Activated CD4-positive, alpha-beta T cell treated with anti-CD3 and anti-CD28 coated beads, Interleukin-2, Interleukin-6, amounts not matched to agents 100 ng/mL and 50 ng/mL, durations not matched to agents 16 hours and 8 hours (primary cell): ENCODE results near the gene ZNF70.

Source experiments
- DNase-seq: peaks from one replicate; pipeline ENCODE4 v3.0.0-alpha.2; 2020

The ZNF70 gene

DNA sequence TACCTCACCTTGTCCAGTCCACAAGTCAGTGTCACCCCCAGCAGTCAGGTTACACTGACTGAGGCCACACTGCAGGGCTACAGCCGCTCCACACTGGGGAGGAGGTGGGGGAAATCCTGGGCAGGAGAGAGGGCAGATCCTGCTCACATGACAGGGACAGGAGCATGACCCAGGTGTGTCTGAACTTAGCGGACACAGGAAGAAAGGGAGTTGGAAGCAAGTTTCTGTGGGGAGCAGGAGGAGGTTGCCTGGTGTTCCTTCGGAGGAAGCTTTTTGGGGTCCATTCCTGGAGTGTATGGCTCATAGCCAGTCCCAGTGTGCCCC, 27.6 kb upstream of the ZNF70 start:
- no peak for DNase-seq

DNA sequence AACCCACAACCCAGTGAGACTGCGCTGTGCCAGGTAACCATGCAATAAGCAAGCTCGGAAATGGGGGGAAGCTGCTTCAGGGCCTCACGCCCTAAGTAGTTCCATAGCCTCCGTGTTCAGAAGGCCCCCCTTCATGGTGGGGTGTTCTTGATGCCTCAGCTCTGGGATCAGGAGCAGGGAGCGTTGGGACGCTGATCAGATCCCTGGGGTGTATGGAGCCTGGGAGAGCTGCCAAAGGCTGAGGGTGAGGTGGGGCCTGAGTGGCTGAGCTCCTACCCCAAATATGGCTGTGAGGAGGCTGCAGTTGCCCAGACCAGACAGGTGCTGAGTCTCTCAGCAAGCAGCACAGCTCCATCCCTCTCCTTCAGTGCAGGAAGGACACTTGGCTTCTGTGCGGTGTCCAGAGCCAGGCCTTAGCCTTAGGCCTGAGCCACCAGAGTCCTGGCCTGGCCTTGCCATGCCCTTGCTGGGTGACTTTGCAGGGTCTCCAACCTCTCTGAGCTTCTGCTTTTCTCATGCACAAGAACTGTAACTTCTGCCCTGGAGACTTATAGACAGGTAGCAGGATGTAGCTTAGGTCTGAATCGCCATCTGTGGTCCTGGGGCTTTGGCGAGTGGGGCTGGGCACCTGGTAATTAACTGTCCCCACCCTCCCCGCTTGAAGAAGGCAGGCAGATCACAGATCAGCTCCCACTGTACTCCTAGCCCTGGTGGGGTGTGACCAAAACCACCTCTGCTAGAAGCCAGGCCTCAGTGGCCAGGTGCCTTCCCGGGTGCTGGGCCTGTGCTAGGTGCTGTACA, 27.1 kb upstream of the ZNF70 start:
- no peak for DNase-seq

DNA sequence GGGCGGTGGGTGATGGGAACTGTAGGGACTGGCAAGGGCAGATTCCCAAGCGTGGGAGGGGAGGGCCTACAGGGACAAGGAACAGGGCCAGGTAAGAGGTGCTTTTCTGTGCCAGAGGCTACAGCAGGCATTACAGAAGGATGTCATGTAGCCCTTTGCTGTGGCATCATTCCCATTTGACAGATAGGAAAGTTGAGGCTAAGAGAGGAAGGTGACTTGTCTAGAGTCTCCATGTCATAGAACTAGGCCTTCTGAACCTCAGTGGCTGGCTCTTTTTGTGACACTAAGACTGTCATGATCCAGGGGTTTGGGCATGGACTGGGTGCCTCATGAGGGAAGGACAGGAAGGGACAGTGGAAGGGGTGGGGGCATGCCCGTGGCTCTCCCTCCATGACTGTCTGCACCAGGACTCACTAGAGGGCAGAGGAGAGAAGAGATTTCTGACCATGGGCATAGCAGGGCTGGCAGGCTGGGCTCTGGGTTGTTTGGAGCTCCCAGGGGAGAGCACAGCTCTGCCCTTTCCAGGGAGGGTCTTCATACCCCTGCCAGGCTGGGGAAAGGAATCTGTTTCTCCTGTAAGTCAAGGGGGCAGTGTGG, 25.0 kb upstream of the ZNF70 start:
- no peak for DNase-seq

DNA sequence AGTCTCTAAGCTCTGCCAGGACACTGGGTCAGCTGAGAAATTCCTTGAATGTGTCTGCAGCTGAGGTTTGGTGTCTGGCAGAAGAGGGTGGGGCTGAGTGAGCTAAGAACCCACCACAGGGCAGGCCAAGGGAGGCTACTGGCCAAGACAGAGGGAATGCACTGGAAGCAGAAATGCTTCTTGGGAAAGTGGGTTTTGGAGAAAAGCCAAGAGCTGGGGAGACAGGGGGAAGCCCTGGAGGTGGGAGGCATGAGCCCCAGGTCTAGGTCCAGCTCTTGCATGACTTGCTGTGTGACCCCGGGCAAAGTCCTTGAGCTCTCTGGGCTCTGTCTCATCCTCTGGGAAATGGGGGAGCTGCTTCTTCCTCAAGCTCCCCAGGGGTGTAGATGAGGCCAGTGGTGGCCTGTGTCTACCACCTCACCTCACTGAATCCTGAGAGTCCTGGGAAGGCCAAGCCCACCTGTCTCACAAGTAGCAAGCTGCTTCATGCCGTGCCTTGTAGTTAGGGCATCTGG, 24.1 kb upstream of the ZNF70 start:
- DNase-seq: no peak

- no peak for DNase-seq
These were observed 23.4 kb upstream of the ZNF70 start for GRCh38 chr22:23774114-23774921.

- no peak for DNase-seq
These were observed 22.7 kb upstream of the ZNF70 start for GRCh38 chr22:23773483-23774113.

GRCh38 chr22:23772649-23773473, 21.9 kb upstream of the ZNF70 start, which contains the start of gene MMP11:
MMP11 (plus strand) TSS chr22:23772849; CDS start chr22:23772871, 22 bp downstream.
- DNase-seq: peak; percentile 45

GRCh38 chr22:23772315-23772648, 21.4 kb upstream of the ZNF70 start:
- DNase-seq: no peak

DNA sequence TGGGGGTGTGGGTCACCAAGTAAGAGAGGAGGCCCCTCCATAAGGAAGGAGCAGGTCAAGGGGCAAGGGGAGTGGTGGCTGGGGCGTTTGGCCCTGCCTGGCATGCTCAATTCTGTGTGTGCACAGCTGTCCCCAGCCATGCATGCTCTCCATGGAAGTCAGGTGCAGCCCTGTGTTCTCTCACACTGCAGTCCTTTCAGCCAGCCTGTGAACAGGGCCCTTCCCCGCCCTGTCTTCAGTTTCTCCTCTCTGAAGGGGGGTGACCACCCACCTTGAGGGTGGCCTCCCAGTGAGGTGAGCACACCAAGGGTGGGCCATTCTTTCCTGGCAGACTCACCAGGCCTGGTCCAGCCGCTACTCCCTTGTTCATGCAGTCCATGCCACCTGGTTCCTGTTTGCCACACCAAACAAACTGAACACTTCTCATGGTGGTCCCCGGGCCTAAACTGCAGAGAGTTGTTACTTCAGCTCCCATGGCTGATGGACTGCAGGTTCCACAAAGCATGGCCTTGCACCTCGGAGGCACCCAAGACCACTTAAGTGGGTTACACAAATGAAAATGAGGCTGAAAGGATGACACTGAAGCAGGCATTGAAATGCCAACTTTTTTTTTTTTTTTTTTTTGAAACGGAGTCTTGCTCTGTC, 18.5 kb upstream of the ZNF70 start:
- DNase-seq: no peak

GRCh38 chr22:23767673-23768548, 17.0 kb upstream of the ZNF70 start, which contains the start of gene CHCHD10:
CHCHD10 (minus strand) TSS chr22:23767972; CDS start chr22:23767874, 98 bp downstream.
- DNase-seq: peak; percentile 88

DNA sequence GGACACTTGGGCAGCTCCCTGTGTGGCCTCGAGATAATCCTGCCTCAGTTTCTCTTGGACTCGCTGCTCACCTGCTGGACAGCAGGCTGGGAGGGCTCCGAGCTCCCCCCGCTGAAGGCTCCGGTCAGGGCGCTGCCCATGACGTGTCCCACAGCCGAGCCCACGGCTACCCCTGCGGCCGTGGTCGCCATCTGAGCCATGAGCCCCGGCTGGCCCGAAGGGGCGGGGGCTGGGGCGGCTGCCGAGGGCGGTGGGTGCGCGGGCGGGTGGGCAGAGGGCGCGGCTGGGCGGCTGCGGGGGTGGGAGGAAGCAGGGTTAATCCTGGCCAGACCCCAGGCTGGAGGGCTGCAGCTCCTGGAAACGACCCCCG, 16.4 kb upstream of the ZNF70 start:
- no peak for DNase-seq

GRCh38 chr22:23764899-23765881, 14.3 kb upstream of the ZNF70 start:
- no peak for DNase-seq

DNA sequence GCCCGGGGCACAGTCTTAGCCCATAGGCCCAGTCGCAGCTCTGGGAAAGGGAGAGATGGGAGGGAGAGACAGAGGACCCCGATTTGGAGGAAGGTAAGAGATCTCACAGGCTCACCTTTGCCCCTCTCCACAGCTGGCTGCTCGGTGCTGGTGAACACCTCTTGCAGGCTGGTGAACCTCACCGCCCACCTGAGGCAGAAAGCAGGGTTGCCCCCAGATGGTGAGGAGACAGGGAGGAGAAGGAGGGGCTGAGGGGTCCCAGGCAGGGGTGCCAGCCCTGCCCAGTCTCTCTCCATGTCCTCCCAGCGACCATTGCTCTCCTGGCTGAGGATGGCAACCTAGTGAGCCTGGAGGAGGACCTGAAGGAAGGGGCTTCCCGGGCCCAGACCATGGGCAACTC, 13.0 kb upstream of the ZNF70 start:
- DNase-seq: no peak

DNA sequence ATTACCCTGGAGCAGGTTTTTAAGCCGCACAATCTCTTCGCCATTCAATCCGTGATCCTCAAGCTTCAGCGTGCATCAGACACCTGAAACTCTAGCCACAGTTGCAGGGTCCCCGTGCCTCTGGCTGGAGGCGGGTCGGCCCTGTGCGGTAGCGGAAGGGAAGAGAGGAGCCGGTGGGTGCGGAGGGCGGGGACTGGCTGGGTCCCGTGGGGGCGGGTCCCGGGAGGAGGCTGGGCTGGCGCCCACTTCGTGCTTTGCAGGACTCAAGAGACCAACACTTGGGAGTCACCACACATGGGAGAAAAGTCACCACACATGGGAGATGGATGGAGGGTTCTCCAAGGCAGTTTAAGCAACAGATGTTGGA, 12.7 kb upstream of the ZNF70 start:
- peak; percentile 58 for DNase-seq

- DNase-seq: peak; percentile 23
These were observed 12.1 kb upstream of the ZNF70 start, which contains the start of gene C22orf15 for GRCh38 chr22:23762842-23763578. C22orf15 (plus strand) TSS chr22:23762990; CDS start chr22:23763307, 317 bp downstream.

DNA sequence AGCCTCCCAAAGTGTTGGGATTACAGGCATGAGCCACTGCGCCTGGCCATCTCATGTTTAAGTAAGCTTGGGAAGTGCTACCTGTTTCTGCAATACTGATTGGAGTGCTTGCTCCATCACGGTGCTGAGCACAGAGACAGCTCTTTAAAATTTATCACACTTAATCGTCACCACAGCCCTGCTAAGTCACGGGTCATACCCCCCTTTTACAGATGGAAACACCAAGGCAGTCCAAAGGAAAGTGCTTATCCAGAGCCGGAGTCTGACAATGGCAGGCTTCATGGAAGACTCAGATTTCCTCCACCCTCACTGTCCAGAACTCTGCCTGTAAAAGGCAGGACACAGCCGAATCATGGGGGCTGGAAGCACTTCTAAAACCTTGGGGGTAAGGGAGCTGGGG, 9.1 kb upstream of the ZNF70 start:
- no peak for DNase-seq

GRCh38 chr22:23759566-23759965, 8.7 kb upstream of the ZNF70 start:
- DNase-seq: no peak

DNA sequence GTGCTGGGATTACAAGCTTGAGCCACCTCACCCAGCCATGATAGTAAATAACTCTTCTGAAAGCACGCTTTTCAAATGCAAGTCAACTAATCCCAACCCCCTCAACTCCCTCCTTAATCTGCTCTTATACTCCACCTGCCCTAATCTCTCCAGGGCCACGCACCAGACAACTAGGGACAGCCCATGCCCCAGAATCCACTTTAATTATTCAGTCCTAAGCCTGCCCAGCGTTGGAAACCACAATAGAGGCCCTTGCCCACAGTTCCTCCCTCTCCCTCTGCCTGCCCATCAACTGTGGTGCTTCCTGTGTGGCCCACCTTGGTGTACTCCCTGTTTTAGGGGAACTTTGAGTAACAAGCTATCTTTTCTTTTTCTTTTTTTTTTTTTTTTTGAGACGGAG, 6.0 kb upstream of the ZNF70 start:
- DNase-seq: no peak

DNA sequence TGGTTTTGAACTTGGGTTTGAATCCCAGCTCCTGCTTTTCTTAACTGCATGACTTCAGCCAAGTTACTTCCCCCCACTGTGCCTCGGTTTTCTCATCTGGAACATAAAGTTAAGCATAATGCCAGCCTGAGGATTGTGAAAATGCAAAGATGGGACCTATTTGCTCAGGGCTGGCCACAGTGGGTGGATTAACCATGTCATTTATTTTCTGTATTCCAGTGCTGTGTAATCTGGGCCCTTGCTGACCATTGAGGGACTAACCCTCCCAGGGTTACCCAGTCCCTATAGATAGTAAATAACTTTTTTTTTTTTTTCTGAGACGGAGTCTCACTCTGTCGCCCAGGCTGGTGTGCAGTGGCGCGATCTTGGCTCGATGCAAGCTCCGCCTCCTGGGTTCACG, 4.8 kb upstream of the ZNF70 start:
- DNase-seq: no peak
